ENCODE data around the gene NIPA2.

- TF ChIP-seq CTCF (IDR thresholded peaks at IDR 0.05), result no peak
- TF ChIP-seq POLR2A (IDR thresholded peaks at IDR 0.05), result no peak
- no peak for TF ChIP-seq POLR2AphosphoS5 (IDR thresholded peaks at IDR 0.05)
- no peak for TF ChIP-seq EP300 (IDR thresholded peaks at IDR 0.05)
Measured at GRCh38 chr15:22823495-22824128, 14.9 kb upstream of the NIPA2 start.
